Cardiac muscle cell (in vitro differentiated cells and primary cell): ENCODE data around the gene TMEM35B. TPM values are rescaled to one million over a fixed set of nuclear protein-coding genes. Genes with fewer than 3 reads are reported as not detected.
"Not testable (repeated sequence)": the region's sequence is repeated elsewhere in the genome, so short reads cannot be mapped to it uniquely, and the experiment has no call there.

ENCODE experiments used
- DNase-seq, 2 donors: peaks; one replicate each; pipeline versions ENCODE4 v3.0.0 to v3.0.0-alpha.2; 2010 to 2017; ENCODE audit warnings: low read depth in 1 of 2, low spot score in 1 of 2
- H3K27ac ChIP-seq: fragments of 200-600 bp; sonication (generic); 2 replicates; pipeline ENCODE4 v1.5.1; 2016
- H3K27me3 ChIP-seq: fragments of 200-600 bp; sonication (generic); 2 replicates; pipeline ENCODE4 v1.6.0; 2016; ENCODE audit warnings: control low read depth
- H3K36me3 ChIP-seq: fragments of 200-600 bp; sonication (generic); 2 replicates; pipeline ENCODE4 v1.5.1; 2016; ENCODE audit warnings: control low read depth
- H3K4me1 ChIP-seq: fragments of 200-600 bp; sonication (generic); 2 replicates; pipeline ENCODE4 v1.8.1; 2017; ENCODE audit warnings: low read depth, mild to moderate bottlenecking, mixed run types
- H3K4me3 ChIP-seq: fragments of 200-600 bp; sonication (generic); 2 replicates; pipeline ENCODE4 v1.5.1; 2016; ENCODE audit warnings: mild to moderate bottlenecking
- H3K9me3 ChIP-seq: fragments of 200-600 bp; sonication (generic); 2 replicates; pipeline ENCODE4 v1.5.1; 2017; ENCODE audit warnings: low read depth, mild to moderate bottlenecking, control low read depth
- CTCF ChIP-seq: IDR thresholded peaks from 2 replicates; pipeline ENCODE4 v1.5.1; 2012; ENCODE audit warnings: low read depth, mild to moderate bottlenecking, low read length
- polyA plus RNA-seq: library from polyadenylated mRNA; unstranded; fragments of >200 nt; fragmentation: Nextera tagmentation; extraction: Ambion mirVana; gene quantifications from 2 replicates; pipeline ENCODE4 v1.2.1, GENCODE V29; 2016
- total RNA-seq: library from RNA; depleted of rRNA; stranded (reverse); fragments of >200 nt; gene quantifications from 2 replicates; pipeline ENCODE4 v1.2.3, GENCODE V29; 2016

The TMEM35B gene
- total and polyA plus RNA-seq, 2 experiments from 2014 or later, result 14.5 to 24.3 TPM

GRCh38 chr1:34946211-34946610, 38.9 kb downstream of the TMEM35B start:
- no peak for TF ChIP-seq CTCF
- H3K4me3 ChIP-seq, result no peak overlapping the region
- DNase-seq, result no peak

GRCh38 chr1:34941798-34942197, 43.3 kb downstream of the TMEM35B start:
- DNase-seq, H3K27me3 ChIP-seq, H3K27ac ChIP-seq, H3K4me1 ChIP-seq, H3K9me3 ChIP-seq, H3K4me3 ChIP-seq, H3K36me3 ChIP-seq: not testable (repeated sequence)

More at GRCh38 chr1:34946211-34946610, 38.9 kb downstream of the TMEM35B start:
- no peaks in the 10 kb centered on the region for H3K36me3 ChIP-seq
- H3K27me3 ChIP-seq, result no peaks in the 10 kb centered on the region
- H3K27ac ChIP-seq, result no peak overlapping the region
- no peaks in the 10 kb centered on the region for H3K4me1 ChIP-seq
- no peaks in the 10 kb centered on the region for H3K9me3 ChIP-seq

Other genes with a start within 250 kb of the TMEM35B start
- gene GJB5, start 230.3 kb downstream of the TMEM35B start, total RNA-seq, result not detected in 2 replicates
- gene GJB5, start 230.3 kb downstream of the TMEM35B start, polyA plus RNA-seq, result not detected in 2 replicates
- gene GJB4, start 225.6 kb downstream of the TMEM35B start, total RNA-seq, result not detected in 2 replicates
- gene GJB4, start 225.6 kb downstream of the TMEM35B start, polyA plus RNA-seq, result not detected in 2 replicates
- gene GJB3, start 204.1 kb downstream of the TMEM35B start, total RNA-seq, result not detected in 2 replicates
- not detected in 2 replicates for gene GJB3, start 204.1 kb downstream of the TMEM35B start, polyA plus RNA-seq
- gene GJA4, start 192.3 kb downstream of the TMEM35B start, total RNA-seq, result 0.07 and 0.42 TPM in 2 replicates
- gene GJA4, start 192.3 kb downstream of the TMEM35B start, polyA plus RNA-seq, result 0.86 TPM in 1 of 2 replicates, not detected in the other
- gene SMIM12, start 125.6 kb downstream of the TMEM35B start, total RNA-seq, result 15.4 and 18.1 TPM in 2 replicates
- gene SMIM12, start 125.6 kb downstream of the TMEM35B start, polyA plus RNA-seq, result 57.2 and 61.2 TPM in 2 replicates
- 0.42 and 0.95 TPM in 2 replicates for gene DLGAP3, start 55.7 kb downstream of the TMEM35B start, total RNA-seq
- 0.26 and 0.48 TPM in 2 replicates for gene DLGAP3, start 55.7 kb downstream of the TMEM35B start, polyA plus RNA-seq
- 4.7 and 11.2 TPM in 2 replicates for gene ZMYM6, start 46.6 kb upstream of the TMEM35B start, total RNA-seq
- gene ZMYM6, start 46.6 kb upstream of the TMEM35B start, polyA plus RNA-seq, result 7.3 and 7.7 TPM in 2 replicates
- gene ZMYM1, start 94.0 kb upstream of the TMEM35B start, total RNA-seq, result 5.4 and 12.2 TPM in 2 replicates
- gene ZMYM1, start 94.0 kb upstream of the TMEM35B start, polyA plus RNA-seq, result 7.5 and 19.1 TPM in 2 replicates
- gene SFPQ, start 207.8 kb upstream of the TMEM35B start, total RNA-seq, result 187 and 281 TPM in 2 replicates
- gene SFPQ, start 207.8 kb upstream of the TMEM35B start, polyA plus RNA-seq, result 174 and 193 TPM in 2 replicates